Subcutaneous abdominal adipose tissue (tissue), 5 donors: ENCODE measurements around the gene SERTAD1.
A peak's percentile ranks its signal among the peaks of the same experiment; 100 is the strongest.

Experiments used
- H3K27ac ChIP-seq: one replicate; pipeline ENCODE4 v1.7.0; 2013; ENCODE audit warnings: low read depth, mild to moderate bottlenecking, inconsistent platforms, low read length, moderate library complexity
- H3K27me3 ChIP-seq, 5 donors: one replicate each; pipeline ENCODE4 v1.7.0; 2013; ENCODE audit warnings: low read length in 5 of 5, inconsistent platforms in 1 of 5; ENCODE audit not compliant: control insufficient read depth in 5 of 5, insufficient read depth in 4 of 5
- H3K36me3 ChIP-seq, 5 donors: one replicate each; pipeline ENCODE4 v1.7.0; 2013; ENCODE audit warnings: low read length in 5 of 5; ENCODE audit not compliant: control insufficient read depth in 5 of 5, insufficient read depth in 5 of 5
- H3K4me1 ChIP-seq, 5 donors: one replicate each; pipeline ENCODE4 v1.7.0; 2013; ENCODE audit warnings: low read length in 5 of 5, mild to moderate bottlenecking in 3 of 5, moderate library complexity in 1 of 5; ENCODE audit not compliant: control insufficient read depth in 5 of 5, insufficient read depth in 5 of 5
- H3K4me3 ChIP-seq, 5 donors: one replicate each; pipeline ENCODE4 v1.7.0; 2013; ENCODE audit warnings: low read length in 5 of 5, low read depth in 1 of 5
- H3K9ac ChIP-seq, 5 donors: one replicate each; pipeline ENCODE4 v1.7.0; 2013; ENCODE audit warnings: low read length in 5 of 5, mild to moderate bottlenecking in 4 of 5, moderate library complexity in 3 of 5
- H3K9me3 ChIP-seq, 5 donors: one replicate each; pipeline ENCODE4 v1.7.0; 2013; ENCODE audit warnings: low read length in 5 of 5; ENCODE audit not compliant: control insufficient read depth in 5 of 5
- donor health status: healthy.
- donor health status: healthy.
- donor health status: healthy.
- donor health status: healthy.
- donor health status: healthy.

SERTAD1 gene

DNA sequence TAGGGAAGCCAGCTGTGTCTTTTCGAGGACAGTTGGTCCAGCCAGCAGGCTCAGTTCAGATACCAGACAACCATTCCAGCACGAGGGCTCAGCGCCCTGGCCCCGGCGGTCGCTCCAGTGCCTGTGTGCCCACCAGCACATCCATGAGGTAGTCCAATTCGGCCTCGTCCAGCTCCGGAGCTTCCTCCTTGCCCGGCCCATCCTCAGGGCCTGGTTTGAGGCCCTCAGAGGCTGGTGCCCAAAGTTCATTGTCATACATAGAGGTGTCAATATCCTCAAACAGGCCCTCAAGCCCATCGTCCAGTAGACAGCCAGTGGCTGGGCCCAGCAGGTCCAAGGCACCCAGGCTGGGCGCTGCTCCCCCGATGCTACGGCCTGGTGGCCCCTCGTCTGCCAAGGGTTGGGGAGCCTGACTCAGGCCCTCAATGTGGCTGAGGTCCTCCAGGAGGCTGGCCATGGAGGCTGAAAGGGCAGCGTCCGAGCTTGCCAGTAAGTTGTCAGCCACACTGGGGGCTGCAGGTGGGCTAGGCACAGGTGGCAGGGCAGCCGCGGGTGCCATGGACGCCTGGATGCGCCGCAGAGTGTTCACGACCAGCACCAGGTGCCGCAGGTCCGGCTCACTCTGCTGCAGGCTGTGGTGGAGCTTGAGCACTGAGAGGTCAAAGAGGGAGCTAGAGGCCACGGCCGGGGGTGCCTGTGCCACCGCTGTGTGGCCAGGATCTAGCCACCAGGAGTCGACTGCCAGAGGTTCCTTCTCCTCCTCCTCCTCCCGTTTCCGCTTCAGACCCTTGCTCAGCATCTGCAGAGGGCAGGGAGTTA, 2.8 kb downstream of the SERTAD1 start:
- H3K4me3 ChIP-seq: no peak overlapping the region
- H3K27ac ChIP-seq: peak overlapping the region; percentile 98
- no peaks in the 10 kb centered on the region for H3K9me3 ChIP-seq
- no peak overlapping the region for H3K9ac ChIP-seq
- peaks cover 3 to 49% (median 30%) of the 10 kb centered on the region in 5 donors for H3K4me1 ChIP-seq
- H3K36me3 ChIP-seq: peaks cover 0 to 14% (median 12%) of the 10 kb centered on the region in 5 donors
- H3K27me3 ChIP-seq: no peaks in the 10 kb centered on the region

DNA sequence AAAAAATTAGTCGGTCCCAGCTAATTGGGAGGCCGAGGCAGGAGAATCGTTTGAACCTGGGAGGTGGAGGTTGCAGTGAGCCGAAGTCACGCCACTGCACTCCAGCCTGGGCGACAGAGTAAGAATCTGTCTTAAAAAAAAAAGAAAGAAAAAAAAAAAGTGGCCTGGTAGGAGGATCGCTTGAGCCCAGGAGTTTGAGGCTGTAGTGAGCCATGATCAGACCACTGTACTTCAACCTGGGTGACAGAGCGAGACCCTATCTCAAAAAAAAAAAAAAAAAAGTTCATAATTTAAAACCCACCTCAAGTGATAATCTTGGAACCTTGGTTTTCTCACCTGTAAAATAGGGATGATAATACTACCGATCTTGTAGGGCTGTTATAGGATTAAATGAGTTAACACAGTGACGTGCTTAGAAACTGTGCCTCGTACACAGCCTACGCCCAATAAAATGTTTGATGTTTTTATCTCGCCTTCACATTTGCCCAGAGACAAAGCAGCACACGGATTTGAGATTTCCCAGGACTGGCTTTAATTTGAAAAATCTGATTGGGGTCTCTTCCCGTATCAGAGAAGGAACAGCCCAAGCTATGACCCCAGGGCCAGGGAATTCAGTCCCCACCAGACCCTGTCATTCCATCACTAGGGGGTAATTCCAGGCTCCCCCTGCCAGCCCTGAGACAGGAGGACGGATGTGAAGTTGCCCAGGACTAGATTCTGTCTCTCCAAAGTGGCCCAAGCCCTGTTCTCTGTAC, 3.6 kb downstream of the SERTAD1 start:
- Histone ChIP-seq H3K36me3 (peaks cover 0 to 14% (median 12%) of the 10 kb centered on the region in 5 donors), H3K4me1 (peaks cover 3 to 57% (median 37%) of the 10 kb centered on the region in 5 donors), H3K9ac (peak overlapping the region in 2 of 5 donors; percentile 70 to 78), H3K9me3 (no peaks in the 10 kb centered on the region), H3K4me3 (no peak overlapping the region), H3K27ac (peak overlapping the region; percentile 98), H3K27me3 (no peaks in the 10 kb centered on the region)

DNA sequence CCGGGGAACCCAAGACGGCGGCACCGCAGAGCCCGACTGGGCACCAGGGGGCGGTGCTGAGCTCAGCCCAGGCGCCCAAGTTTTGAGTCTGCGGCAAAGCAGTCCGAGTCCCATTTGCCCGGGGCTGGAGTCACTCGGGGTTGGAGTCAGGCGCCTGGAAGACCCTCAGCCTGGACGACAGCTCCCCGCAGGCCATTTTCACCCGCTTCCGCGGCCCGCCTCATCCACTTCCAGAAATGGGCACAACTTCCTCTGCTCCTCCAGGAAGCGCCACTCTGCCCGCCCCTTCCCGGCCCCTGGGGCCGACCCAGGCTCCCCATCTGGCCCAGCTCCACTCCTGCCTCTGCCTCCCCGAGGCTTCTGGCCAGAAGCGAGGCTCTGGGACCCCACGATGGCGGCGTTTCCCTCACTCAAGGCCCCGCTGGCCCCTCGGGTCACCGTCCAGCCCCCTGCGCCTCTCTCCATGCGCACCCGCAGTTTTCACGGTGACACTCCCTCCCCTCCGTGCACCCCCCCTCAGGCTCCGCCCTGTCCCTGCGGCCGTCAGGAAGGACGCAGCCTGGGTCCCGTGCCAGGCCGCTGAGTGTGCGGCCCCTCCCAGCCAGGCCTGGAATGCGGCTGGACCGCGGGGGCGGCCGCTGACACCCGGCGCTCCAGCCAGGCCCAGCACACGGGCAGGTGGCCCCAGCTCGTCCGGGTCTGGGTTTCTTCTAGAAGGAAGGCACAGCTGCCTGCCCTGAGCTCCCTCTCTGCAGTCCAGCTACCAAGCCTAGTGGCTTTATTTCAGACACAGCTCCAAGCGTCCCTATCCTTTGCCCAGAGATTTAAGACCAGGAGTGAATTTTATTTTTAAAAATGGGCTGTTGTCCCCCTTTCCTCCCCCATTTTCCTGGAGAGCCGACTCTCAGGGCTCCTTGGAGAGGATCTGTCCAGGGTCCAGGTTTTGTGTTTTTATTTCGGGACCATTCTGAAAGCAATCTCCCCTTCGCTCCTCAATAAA, 4.7 kb downstream of the SERTAD1 start:
- Histone ChIP-seq H3K4me1 (peaks cover 0 to 64% (median 38%) of the 10 kb centered on the region in 5 donors), H3K9ac (peak overlapping the region; percentile 53 to 90 (median 78)), H3K27me3 (no peaks in the 10 kb centered on the region), H3K9me3 (no peaks in the 10 kb centered on the region), H3K36me3 (peaks cover 0 to 14% (median 12%) of the 10 kb centered on the region in 5 donors), H3K4me3 (peak overlapping the region; percentile 58 to 77 (median 69)), H3K27ac (peak overlapping the region; percentile 98)

DNA sequence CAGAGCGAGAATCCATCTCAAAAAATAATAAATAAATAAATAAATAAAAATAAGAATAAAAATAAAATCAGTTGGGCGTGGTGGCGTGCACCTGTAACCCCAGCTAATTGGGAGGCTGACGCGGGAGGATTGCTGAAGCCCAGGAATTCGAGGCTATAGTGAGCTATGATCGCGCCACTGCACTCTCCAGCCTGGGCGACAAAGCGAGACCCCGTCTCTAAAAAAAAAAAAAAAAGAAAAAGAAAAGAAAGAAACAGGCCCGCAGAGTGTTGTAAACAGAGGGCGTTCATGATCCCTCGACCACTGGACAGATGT, 5.4 kb downstream of the SERTAD1 start:
- Histone ChIP-seq H3K36me3 (peaks cover 0 to 14% (median 12%) of the 10 kb centered on the region in 5 donors), H3K4me3 (peak overlapping the region in 4 of 5 donors; percentile 58 to 77 (median 70)), H3K4me1 (peaks cover 0 to 64% (median 38%) of the 10 kb centered on the region in 5 donors), H3K9me3 (no peaks in the 10 kb centered on the region), H3K27ac (peak overlapping the region; percentile 98), H3K27me3 (no peaks in the 10 kb centered on the region), H3K9ac (peak overlapping the region in 3 of 5 donors; percentile 70 to 90 (median 78))

DNA sequence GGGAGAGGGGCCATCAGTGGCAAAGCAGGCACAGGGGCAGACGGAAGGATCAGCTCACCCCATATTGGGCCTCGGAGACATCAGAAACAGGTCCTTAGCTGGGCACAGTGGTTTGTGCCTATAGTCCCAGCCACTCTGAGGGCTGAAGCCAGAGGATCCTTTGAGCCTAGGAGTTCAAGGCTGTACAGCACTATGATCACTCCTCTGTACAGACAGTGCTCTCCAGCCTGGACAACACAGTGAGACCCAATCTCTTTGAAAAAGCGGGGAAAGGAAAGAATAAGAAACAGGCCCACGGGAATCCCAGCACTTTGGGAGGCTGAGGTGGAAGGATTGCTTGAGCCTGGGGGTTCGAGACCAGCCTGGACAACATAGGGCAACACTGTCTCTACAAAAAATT, 6.0 kb downstream of the SERTAD1 start:
- Histone ChIP-seq H3K27ac (no peak overlapping the region), H3K4me1 (peaks cover 0 to 64% (median 41%) of the 10 kb centered on the region in 5 donors), H3K4me3 (no peak overlapping the region), H3K36me3 (peaks cover 0 to 14% (median 12%) of the 10 kb centered on the region in 5 donors), H3K27me3 (no peaks in the 10 kb centered on the region), H3K9me3 (no peaks in the 10 kb centered on the region), H3K9ac (no peak overlapping the region)

DNA sequence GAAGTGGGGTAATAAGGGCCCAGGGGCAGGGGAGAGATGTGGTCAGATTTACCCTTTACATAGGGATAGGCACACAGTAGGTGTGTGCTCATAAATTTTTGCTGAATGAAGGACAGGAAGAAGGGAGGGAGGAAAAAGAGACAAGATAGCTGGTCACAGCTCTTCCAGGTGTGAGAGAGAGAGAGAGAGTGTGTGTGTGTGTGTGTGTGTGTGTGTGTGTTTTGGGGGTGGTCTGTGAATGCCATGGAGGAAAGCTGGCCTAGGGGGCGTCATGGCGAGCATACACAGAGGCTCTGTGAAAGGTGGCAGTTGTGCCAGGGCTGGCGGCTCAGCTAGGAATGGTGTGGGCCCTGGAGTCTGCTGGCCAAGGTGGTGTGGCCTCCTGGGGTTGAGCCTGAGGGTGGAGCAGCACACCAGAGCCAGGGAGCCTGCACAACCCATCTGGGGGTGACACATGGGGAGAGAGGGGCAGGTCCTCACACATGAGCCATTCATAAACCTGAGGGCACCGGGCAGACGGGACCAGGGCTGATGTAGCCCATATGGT, 6.7 kb downstream of the SERTAD1 start:
- Histone ChIP-seq H3K4me1 (peaks cover 0 to 62% (median 39%) of the 10 kb centered on the region in 5 donors), H3K4me3 (no peak overlapping the region), H3K27ac (no peak overlapping the region), H3K9me3 (no peaks in the 10 kb centered on the region), H3K27me3 (no peaks in the 10 kb centered on the region), H3K9ac (no peak overlapping the region), H3K36me3 (peaks cover 0 to 14% (median 12%) of the 10 kb centered on the region in 5 donors)

DNA sequence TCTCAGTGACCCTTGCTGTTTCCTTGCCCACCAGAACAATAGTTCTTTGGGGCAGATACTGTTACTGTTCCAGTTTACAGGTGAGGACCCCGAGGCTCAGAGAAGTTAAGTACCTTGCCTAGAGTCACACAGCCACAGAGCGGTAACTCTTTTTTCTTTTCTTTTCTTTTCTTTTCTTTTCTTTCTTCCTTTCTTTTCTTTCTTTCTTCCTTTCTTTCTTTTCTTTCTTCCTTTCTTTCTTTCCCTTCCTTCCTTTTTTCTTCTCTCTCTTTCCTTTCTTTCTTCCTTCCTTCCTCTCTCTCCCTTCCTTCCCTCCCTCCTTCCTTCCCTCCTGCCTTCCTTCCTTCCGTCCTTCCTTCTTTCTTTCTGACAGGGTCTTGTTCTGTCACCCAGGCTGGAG, 7.8 kb downstream of the SERTAD1 start:
- peak overlapping the region in 2 of 5 donors; percentile 48 to 60 for H3K9ac ChIP-seq
- H3K27me3 ChIP-seq: no peaks in the 10 kb centered on the region
- peaks cover 0 to 59% (median 31%) of the 10 kb centered on the region in 5 donors for H3K4me1 ChIP-seq
- H3K36me3 ChIP-seq: peaks cover 0 to 10% (median 8%) of the 10 kb centered on the region in 5 donors
- H3K4me3 ChIP-seq: no peak overlapping the region
- H3K9me3 ChIP-seq: no peaks in the 10 kb centered on the region
- peak overlapping the region; percentile 75 for H3K27ac ChIP-seq

DNA sequence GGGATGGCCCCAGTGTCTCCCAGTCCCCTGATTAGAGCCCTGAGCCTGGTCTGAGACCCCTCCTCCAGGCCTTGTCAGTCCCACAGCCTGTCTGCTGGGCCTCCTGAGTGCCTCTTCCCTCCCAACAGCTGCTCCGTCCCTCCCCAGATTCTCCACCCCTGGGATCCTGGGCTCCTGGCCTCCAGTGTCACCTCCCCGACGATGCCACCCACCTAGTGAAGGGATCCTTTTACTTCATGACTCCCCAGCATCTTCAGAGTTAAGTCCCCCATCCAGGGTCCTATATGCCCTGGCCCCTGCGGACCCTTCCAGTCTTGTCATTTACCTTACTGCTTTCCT, 8.2 kb downstream of the SERTAD1 start:
- Histone ChIP-seq H3K4me1 (peaks cover 0 to 55% (median 32%) of the 10 kb centered on the region in 5 donors), H3K9me3 (no peaks in the 10 kb centered on the region), H3K27ac (peak overlapping the region; percentile 75), H3K9ac (peak overlapping the region in 3 of 5 donors; percentile 14 to 60 (median 48)), H3K36me3 (peaks cover 0 to 6% (median 4%) of the 10 kb centered on the region in 5 donors), H3K4me3 (peak overlapping the region in 2 of 5 donors; percentile 19 to 36), H3K27me3 (no peaks in the 10 kb centered on the region)
